ENCODE results near the gene ARAP3. TPM values are rescaled to one million over a fixed set of nuclear protein-coding genes. Genes with fewer than 3 reads are reported as not detected.

ARAP3 gene
- total RNA-seq, 1 donor from 2014 or later, result 1.3 TPM

GRCh38 chr5:141634720-141635119, 47.3 kb downstream of the ARAP3 start:
- Mint-ChIP-seq H3K4me3 (ENCODE audit: unreplicated experiment) (no peak overlapping the region), H3K27ac (ENCODE audit: unreplicated experiment) (no peak overlapping the region), H3K36me3 (ENCODE audit: unreplicated experiment) (peaks cover 15% of the 10 kb centered on the region), H3K27me3 (ENCODE audit: unreplicated experiment) (no peaks in the 10 kb centered on the region), H3K4me1 (ENCODE audit: unreplicated experiment) (peaks cover 19% of the 10 kb centered on the region), H3K9me3 (ENCODE audit: unreplicated experiment) (no peaks in the 10 kb centered on the region)
- TF ChIP-seq CTCF (IDR thresholded peaks at IDR 0.05), result no peak
- no peak for DNase-seq (ENCODE audit: extremely low spot score, unreplicated experiment)

- no peaks in the 10 kb centered on the region for H3K27me3 Mint-ChIP-seq (ENCODE audit: unreplicated experiment)
- H3K27ac Mint-ChIP-seq (ENCODE audit: unreplicated experiment), result no peak overlapping the region
- TF ChIP-seq CTCF (IDR thresholded peaks at IDR 0.05), result no peak
- H3K36me3 Mint-ChIP-seq (ENCODE audit: unreplicated experiment), result peaks cover 17% of the 10 kb centered on the region
- H3K4me1 Mint-ChIP-seq (ENCODE audit: unreplicated experiment), result peaks cover 19% of the 10 kb centered on the region
- H3K9me3 Mint-ChIP-seq (ENCODE audit: unreplicated experiment), result no peaks in the 10 kb centered on the region
- DNase-seq (ENCODE audit: extremely low spot score, unreplicated experiment), result no peak
- H3K4me3 Mint-ChIP-seq (ENCODE audit: unreplicated experiment), result no peak overlapping the region
Measured at GRCh38 chr5:141633871-141634561, 48.0 kb downstream of the ARAP3 start.

- Mint-ChIP-seq H3K4me3 (ENCODE audit: unreplicated experiment) (no peak overlapping the region), H3K4me1 (ENCODE audit: unreplicated experiment) (peaks cover 16% of the 10 kb centered on the region), H3K27ac (ENCODE audit: unreplicated experiment) (no peak overlapping the region), H3K27me3 (ENCODE audit: unreplicated experiment) (no peaks in the 10 kb centered on the region), H3K9me3 (ENCODE audit: unreplicated experiment) (no peaks in the 10 kb centered on the region), H3K36me3 (ENCODE audit: unreplicated experiment) (peaks cover 24% of the 10 kb centered on the region)
- no peak for DNase-seq (ENCODE audit: extremely low spot score, unreplicated experiment)
- no peak for TF ChIP-seq CTCF (IDR thresholded peaks at IDR 0.05)
Measured at GRCh38 chr5:141632650-141633049, 49.4 kb downstream of the ARAP3 start.

GRCh38 chr5:141630570-141631140, 51.4 kb downstream of the ARAP3 start:
- no peak overlapping the region for H3K4me3 Mint-ChIP-seq (ENCODE audit: unreplicated experiment)
- no peaks in the 10 kb centered on the region for H3K9me3 Mint-ChIP-seq (ENCODE audit: unreplicated experiment)
- H3K27ac Mint-ChIP-seq (ENCODE audit: unreplicated experiment), result no peak overlapping the region
- peaks cover 35% of the 10 kb centered on the region for H3K36me3 Mint-ChIP-seq (ENCODE audit: unreplicated experiment)
- peaks cover 9% of the 10 kb centered on the region for H3K4me1 Mint-ChIP-seq (ENCODE audit: unreplicated experiment)
- no peak for TF ChIP-seq CTCF (IDR thresholded peaks at IDR 0.05)
- DNase-seq (ENCODE audit: extremely low spot score, unreplicated experiment), result no peak
- no peaks in the 10 kb centered on the region for H3K27me3 Mint-ChIP-seq (ENCODE audit: unreplicated experiment)

- Mint-ChIP-seq H3K4me1 (ENCODE audit: unreplicated experiment) (no peaks in the 10 kb centered on the region), H3K36me3 (ENCODE audit: unreplicated experiment) (peaks cover 44% of the 10 kb centered on the region), H3K9me3 (ENCODE audit: unreplicated experiment) (no peaks in the 10 kb centered on the region), H3K27me3 (ENCODE audit: unreplicated experiment) (no peaks in the 10 kb centered on the region), H3K4me3 (ENCODE audit: unreplicated experiment) (no peak overlapping the region), H3K27ac (ENCODE audit: unreplicated experiment) (no peak overlapping the region)
- TF ChIP-seq CTCF (IDR thresholded peaks at IDR 0.05), result no peak
- DNase-seq (ENCODE audit: extremely low spot score, unreplicated experiment), result no peak
Measured at GRCh38 chr5:141628175-141628788, 53.7 kb downstream of the ARAP3 start.

Measured in osteocyte (in vitro differentiated cells).